ENCODE measurements around the gene ARHGAP10.

Gene ARHGAP10

GRCh38 chr4:147813109-147813773 is 81.4 kb downstream of the ARHGAP10 start:
- DNase-seq (ENCODE audit: low read depth), result no peak
- no peak overlapping the region for H3K4me3 ChIP-seq (ENCODE audit: low read depth, low read length)
- no peak for TF ChIP-seq MYC (IDR thresholded peaks at IDR 0.05; ENCODE audit: low read depth, low read length)
- no peak for TF ChIP-seq POLR2A (IDR thresholded peaks at IDR 0.05; ENCODE audit: extremely low read depth, insufficient read length)
- no peak for TF ChIP-seq CTCF (IDR thresholded peaks at IDR 0.05; ENCODE audit: low read depth, low read length)
- TF ChIP-seq MAX (IDR thresholded peaks at IDR 0.05; ENCODE audit: low read depth, low read length), result no peak

GRCh38 chr4:147813973-147814372 is 82.1 kb downstream of the ARHGAP10 start:
- no peak overlapping the region for H3K4me3 ChIP-seq (ENCODE audit: low read depth, low read length)
- no peak for DNase-seq (ENCODE audit: low read depth)
- TF ChIP-seq MAX (IDR thresholded peaks at IDR 0.05; ENCODE audit: low read depth, low read length), result no peak
- no peak for TF ChIP-seq MYC (IDR thresholded peaks at IDR 0.05; ENCODE audit: low read depth, low read length)
- no peak for TF ChIP-seq POLR2A (IDR thresholded peaks at IDR 0.05; ENCODE audit: extremely low read depth, insufficient read length)
- no peak for TF ChIP-seq CTCF (IDR thresholded peaks at IDR 0.05; ENCODE audit: low read depth, low read length)

- no peak for TF ChIP-seq MYC (IDR thresholded peaks at IDR 0.05; ENCODE audit: low read depth, low read length)
- TF ChIP-seq MAX (IDR thresholded peaks at IDR 0.05; ENCODE audit: low read depth, low read length), result no peak
- no peak for TF ChIP-seq CTCF (IDR thresholded peaks at IDR 0.05; ENCODE audit: low read depth, low read length)
- TF ChIP-seq POLR2A (IDR thresholded peaks at IDR 0.05; ENCODE audit: extremely low read depth, insufficient read length), result no peak
- DNase-seq (ENCODE audit: low read depth), result no peak
- H3K4me3 ChIP-seq (ENCODE audit: low read depth, low read length), result no peak overlapping the region
Observed at GRCh38 chr4:147814376-147814775, 82.5 kb downstream of the ARHGAP10 start.

GRCh38 chr4:147815741-147816140 is 83.9 kb downstream of the ARHGAP10 start:
- no peak for DNase-seq (ENCODE audit: low read depth)
- H3K4me3 ChIP-seq (ENCODE audit: low read depth, low read length), result no peak overlapping the region

GRCh38 chr4:147816382-147817254 is 84.7 kb downstream of the ARHGAP10 start:
- no peak for DNase-seq (ENCODE audit: low read depth)
- TF ChIP-seq CTCF (IDR thresholded peaks at IDR 0.05; ENCODE audit: low read depth, low read length), result no peak
- no peak for TF ChIP-seq MYC (IDR thresholded peaks at IDR 0.05; ENCODE audit: low read depth, low read length)
- TF ChIP-seq POLR2A (IDR thresholded peaks at IDR 0.05; ENCODE audit: extremely low read depth, insufficient read length), result no peak
- TF ChIP-seq MAX (IDR thresholded peaks at IDR 0.05; ENCODE audit: low read depth, low read length), result no peak

More at GRCh38 chr4:147815741-147816140, 83.9 kb downstream of the ARHGAP10 start:
- TF ChIP-seq POLR2A (IDR thresholded peaks at IDR 0.05; ENCODE audit: extremely low read depth, insufficient read length) (no peak), CTCF (IDR thresholded peaks at IDR 0.05; ENCODE audit: low read depth, low read length) (no peak), MAX (IDR thresholded peaks at IDR 0.05; ENCODE audit: low read depth, low read length) (no peak), MYC (IDR thresholded peaks at IDR 0.05; ENCODE audit: low read depth, low read length) (no peak)

More at GRCh38 chr4:147816382-147817254, 84.7 kb downstream of the ARHGAP10 start:
- no peak overlapping the region for H3K4me3 ChIP-seq (ENCODE audit: low read depth, low read length)

Data from NB4 (cell line).